Measurements from ENCODE around the gene TRAF3IP3.

Gene TRAF3IP3, protein sequence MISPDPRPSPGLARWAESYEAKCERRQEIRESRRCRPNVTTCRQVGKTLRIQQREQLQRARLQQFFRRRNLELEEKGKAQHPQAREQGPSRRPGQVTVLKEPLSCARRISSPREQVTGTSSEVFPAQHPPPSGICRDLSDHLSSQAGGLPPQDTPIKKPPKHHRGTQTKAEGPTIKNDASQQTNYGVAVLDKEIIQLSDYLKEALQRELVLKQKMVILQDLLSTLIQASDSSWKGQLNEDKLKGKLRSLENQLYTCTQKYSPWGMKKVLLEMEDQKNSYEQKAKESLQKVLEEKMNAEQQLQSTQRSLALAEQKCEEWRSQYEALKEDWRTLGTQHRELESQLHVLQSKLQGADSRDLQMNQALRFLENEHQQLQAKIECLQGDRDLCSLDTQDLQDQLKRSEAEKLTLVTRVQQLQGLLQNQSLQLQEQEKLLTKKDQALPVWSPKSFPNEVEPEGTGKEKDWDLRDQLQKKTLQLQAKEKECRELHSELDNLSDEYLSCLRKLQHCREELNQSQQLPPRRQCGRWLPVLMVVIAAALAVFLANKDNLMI

GRCh38 chr1:209755926-209756614 is at the start of gene TRAF3IP3:
Gene TRAF3IP3, plus strand, starts transcription at chr1:209756053. Its CDS starts 3,987 bp downstream, at chr1:209760040.
- peak; percentile 54 for DNase-seq

GRCh38 chr1:209706622-209707021 is 49.2 kb upstream of the TRAF3IP3 start:
- DNase-seq = no peak

DNA sequence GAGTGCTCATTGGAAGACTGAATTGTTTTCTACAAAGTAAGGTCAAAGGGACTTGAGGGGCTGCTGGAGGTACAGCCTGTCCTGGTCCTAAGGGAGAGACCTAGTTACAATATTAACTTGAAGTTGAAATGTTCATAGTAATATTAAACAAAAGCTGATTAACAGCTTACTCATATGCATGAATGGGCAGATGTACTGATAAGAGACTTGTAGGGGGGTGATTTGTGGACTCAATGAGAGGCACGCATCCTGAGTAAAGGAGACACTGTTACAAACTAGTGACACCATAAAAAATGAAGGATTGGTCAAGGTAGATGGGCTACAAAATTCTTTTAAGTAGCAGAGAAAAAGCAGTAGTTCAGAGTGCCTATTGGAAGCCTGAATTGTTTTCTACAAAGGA is 48.5 kb upstream of the TRAF3IP3 start:
- no peak for DNase-seq

DNA sequence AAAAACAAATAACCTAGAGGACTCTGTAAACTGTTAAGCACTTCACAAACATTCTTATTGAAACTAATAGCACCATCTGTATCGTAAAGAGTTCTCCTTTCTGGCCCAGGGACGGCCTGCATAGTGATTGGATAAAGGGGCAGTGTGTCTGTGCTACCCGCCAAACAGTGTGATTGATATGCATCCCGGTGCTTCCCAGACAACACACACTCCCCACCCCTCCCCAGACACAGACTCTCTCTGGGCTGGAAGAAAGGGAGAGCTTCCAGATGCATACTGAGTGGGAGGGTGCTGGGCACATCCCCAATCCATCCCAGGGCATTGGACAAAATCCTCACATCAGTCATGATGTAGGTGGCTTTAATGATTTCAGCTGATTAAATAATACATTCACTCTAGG is 47.6 kb upstream of the TRAF3IP3 start:
- DNase-seq = no peak

- no peak for DNase-seq
Observed at GRCh38 chr1:209710093-209710492, 45.8 kb upstream of the TRAF3IP3 start.

DNA sequence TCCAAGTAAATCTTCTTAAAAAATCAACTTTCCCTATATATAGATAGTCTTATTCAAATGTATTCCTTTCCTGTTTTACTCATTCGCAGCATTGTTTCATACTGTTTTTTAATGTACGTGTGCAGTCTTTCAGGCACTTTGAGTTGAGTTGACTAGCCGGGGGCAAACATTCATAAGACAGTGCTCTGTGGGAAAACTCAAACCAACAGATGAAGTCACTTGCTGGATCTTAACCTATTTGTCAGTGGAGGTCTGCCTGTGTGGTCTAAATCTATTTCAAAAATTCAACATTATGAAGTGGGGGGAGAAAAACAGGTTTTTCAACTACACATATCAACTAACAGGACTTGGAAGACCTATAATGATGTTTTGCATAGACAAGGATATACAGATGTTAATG is 45.0 kb upstream of the TRAF3IP3 start:
- no peak for DNase-seq

DNA sequence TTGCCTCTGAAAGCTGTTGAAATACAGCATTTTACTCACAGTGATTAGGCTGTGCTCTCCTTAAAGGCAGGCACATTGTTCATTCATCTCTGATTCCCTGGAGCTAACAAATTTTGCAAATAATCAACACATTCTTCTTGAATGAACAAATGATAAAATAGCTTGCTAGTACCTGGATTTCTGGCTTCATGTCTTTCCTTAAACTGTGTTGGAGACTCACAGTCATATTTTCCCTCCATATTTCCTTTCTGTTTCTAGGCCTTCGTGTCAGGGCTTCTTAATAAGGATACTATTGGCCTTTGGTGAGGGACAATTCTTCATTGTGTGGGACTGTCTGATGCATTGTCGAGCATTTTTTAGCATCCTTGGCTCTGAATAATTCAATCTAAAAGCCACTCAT is 41.5 kb upstream of the TRAF3IP3 start:
- no peak for DNase-seq

- DNase-seq = no peak
Observed at GRCh38 chr1:209715314-209715713, 40.5 kb upstream of the TRAF3IP3 start.

DNA sequence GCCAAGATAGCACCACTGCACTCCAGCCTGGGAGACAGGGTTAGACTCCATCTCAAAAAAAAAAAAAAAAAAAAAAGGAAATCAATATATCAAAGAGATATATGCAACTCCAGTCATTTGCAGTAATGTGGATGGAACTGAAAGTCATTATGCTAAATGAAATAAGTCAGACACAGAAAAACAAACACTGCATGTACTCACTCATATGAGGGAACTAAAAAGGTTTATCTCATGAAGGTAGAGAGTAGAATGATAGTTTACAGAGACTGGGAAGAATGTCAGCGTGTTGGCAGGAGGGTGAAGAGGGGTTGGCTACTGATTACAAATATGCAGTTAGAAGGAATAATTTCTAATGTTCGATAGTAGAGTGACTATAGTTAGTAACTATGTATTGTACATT is 38.0 kb upstream of the TRAF3IP3 start:
- DNase-seq = no peak

DNA sequence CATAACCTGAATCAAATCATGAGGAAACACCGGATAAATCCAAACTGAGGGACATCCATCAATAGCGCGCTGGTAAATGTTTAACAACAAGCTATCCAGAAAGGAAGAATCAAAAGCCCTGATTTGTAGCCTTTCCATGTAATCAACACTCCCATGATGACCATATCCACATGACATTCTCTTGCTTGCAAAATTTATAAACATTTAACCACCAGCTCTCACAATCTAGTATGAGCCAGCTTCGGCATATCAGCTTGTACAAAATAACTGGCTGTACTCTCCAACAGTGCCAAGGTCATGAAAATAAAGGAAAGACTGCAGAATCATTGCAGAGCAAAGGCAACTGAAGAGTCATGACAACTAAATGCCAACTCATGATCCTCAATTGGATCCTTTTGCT is 35.5 kb upstream of the TRAF3IP3 start:
- no peak for DNase-seq

GRCh38 chr1:209720826-209721225 is 35.0 kb upstream of the TRAF3IP3 start:
- no peak for DNase-seq

- DNase-seq = no peak
Observed at GRCh38 chr1:209721323-209721722, 34.5 kb upstream of the TRAF3IP3 start.

GRCh38 chr1:209723265-209723664 is 32.6 kb upstream of the TRAF3IP3 start:
- no peak for DNase-seq

- DNase-seq = no peak
Observed at GRCh38 chr1:209723756-209724693, 31.8 kb upstream of the TRAF3IP3 start.

DNA sequence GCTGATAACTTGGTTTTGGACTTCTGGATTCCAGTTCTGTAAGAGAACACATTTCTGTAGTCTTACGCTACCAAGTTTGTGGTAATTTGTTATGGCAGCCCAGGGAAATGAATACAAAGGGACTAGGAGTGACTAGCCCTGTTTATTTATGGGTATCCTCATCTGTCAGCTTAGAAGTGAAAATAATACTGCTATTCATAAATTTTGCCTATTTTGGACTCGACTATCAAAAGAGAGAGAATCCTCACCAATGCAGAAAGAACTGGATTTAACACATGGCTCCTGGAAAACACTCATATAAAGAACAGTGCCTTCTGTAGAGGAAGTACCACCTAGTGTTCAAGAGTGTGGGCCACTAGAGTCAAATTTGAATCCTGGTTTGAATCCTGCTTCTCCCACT is 28.6 kb upstream of the TRAF3IP3 start:
- no peak for DNase-seq

GRCh38 chr1:209727785-209728184 is 28.1 kb upstream of the TRAF3IP3 start:
- DNase-seq = no peak

DNA sequence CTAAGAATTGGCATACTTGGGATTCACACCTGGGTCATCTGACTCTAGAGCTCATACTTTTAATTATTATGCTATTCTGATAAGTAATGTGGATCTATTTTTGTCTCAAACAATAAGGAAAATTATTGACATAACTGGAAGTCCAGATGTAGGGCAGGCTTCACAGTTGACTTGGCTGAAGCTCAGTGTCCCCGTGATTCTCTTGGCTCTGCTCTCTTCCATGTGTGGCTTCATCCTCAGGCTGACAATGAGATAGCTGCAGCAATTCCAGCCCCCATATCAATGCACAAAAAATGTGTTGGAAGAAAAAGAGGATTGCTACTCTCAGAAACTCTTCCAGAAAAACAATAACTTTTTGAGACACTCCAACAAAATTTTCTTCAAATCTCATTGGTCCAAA is 27.4 kb upstream of the TRAF3IP3 start:
- DNase-seq = no peak

DNA sequence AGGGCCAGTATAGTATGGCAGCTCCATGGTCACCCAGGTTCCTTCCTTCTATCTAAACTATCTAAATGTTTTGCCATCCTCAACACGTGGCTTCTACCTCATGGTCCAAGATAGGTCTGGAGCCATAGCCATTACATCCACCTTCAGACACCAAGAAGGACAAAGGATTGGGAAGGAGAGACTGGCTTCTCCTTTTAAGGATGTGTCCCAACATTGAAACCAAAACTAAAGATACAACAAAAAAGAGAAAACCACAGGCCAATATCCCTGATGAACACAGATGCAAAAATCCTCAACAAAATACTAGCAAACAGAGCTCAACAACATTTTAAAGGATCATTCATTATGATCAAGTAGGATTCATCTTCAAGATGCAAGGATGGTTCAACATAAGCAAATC is 26.4 kb upstream of the TRAF3IP3 start:
- DNase-seq = no peak

GRCh38 chr1:209732725-209733124 is 23.1 kb upstream of the TRAF3IP3 start:
- no peak for DNase-seq

DNA sequence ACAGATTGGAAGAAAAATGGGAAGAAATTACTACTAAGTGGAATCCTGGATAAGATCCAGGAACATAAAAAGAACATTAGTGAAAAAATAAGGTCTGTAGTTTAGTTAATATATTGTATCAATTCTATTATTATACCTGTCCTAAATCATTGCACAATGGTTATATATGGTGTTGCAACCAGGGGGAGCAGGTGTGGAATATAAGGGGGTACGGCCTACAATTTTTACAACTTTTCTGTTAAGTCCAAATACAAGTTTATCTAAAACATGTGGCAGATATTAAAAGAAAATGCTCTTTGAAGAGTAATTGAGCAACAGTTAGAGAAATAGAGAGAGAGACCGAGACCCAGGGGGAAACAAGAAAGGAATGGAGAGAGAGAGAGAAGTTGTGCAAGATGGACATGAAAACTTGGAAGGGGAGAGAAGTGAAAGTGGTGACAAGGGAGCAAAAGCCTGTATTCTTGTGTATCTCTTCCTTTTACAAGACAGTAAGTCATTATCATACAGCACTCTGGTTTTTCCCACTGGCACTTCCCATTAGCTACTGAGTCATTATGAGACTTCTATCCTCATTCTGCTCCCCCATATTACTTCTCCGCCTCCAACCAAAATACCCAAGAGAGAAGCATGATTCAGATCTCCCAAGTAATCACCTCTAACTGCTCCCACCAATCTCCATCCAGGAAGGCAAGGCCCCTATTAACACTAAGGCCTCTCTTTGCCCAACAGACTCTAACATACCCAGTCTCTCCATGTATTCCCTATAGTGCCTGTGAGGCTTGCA is 22.3 kb upstream of the TRAF3IP3 start:
- DNase-seq = no peak

GRCh38 chr1:209736490-209737117 is 19.2 kb upstream of the TRAF3IP3 start:
- DNase-seq = no peak

DNA sequence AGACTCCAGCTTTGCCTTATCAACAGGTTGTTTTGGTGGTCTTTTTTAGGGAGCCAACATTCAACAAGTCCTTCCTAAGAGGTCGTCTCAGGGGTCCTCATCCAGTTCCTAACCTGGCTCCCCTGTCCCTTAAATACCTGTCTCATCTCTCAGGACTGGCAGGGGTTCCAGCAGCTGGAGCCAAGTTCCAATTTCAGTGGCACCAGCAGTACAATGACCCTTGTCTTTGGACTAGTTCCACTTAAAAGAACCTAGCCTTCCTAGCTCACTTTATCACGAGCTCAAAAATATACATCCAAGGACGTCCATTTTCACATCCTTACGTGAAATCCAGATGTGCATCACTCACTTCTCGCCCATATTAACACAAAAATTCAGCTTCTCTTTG is 18.7 kb upstream of the TRAF3IP3 start:
- no peak for DNase-seq

Measured in femur (tissue), 1 donor.